Mammary epithelial cell (primary cell): ENCODE results near the gene CACNA1G.

ENCODE experiments used
- EZH2 ChIP-seq: IDR thresholded peaks from 2 replicates; pipeline ENCODE4 v1.6.1; 2012; ENCODE audit warnings: low read length, inconsistent platforms, borderline replicate concordance
- TF ChIP-seq, protein P1 (sequence below), 2 donors: IDR thresholded peaks in 1 of 2; conservative IDR thresholded peaks in 1 of 2; 2 replicates each; pipeline ENCODE4 v1.5.1; 2011 to 2012; ENCODE audit warnings: inconsistent platforms in 2 of 2, low read length in 2 of 2, mild to moderate bottlenecking in 2 of 2, control low read depth in 1 of 2, low read depth in 1 of 2; ENCODE audit not compliant: insufficient read depth in 1 of 2; ENCODE audit errors: extremely low read depth in 1 of 2

DNA sequence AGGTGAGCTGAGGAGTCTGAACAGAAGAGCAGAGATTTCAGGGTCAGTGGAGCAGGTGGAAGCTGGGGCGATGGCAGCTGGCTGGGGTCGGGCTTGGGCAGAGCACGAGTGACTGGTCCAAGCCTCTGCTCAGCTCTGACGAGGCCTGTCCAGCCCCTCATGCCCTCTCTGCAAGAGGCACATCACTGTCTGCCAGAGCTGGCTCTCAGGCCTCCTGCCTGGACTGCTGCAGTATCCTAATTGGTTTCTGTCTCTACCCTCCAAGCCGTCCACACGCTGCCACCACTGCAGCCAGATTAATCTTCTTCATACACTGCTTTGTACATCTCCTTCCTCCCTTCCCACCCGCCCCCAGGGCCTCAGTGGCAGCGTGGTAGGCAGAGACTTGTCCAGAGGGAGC is 25.4 kb downstream of the CACNA1G start:
- TF ChIP-seq, protein P1, sequence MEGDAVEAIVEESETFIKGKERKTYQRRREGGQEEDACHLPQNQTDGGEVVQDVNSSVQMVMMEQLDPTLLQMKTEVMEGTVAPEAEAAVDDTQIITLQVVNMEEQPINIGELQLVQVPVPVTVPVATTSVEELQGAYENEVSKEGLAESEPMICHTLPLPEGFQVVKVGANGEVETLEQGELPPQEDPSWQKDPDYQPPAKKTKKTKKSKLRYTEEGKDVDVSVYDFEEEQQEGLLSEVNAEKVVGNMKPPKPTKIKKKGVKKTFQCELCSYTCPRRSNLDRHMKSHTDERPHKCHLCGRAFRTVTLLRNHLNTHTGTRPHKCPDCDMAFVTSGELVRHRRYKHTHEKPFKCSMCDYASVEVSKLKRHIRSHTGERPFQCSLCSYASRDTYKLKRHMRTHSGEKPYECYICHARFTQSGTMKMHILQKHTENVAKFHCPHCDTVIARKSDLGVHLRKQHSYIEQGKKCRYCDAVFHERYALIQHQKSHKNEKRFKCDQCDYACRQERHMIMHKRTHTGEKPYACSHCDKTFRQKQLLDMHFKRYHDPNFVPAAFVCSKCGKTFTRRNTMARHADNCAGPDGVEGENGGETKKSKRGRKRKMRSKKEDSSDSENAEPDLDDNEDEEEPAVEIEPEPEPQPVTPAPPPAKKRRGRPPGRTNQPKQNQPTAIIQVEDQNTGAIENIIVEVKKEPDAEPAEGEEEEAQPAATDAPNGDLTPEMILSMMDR (conservative IDR thresholded peaks at IDR 0.05 in 1 of 2, IDR thresholded peaks at IDR 0.05 in 1 of 2; ENCODE audit: extremely low read depth in 1 of 2, insufficient read depth in 1 of 2, low read depth in 1 of 2, low read length in 2 of 2) = no peak
- TF ChIP-seq EZH2 = no peak
